SK-N-MC (cell line): ENCODE measurements around the gene HOXD9.

Experiments
- EZH2 ChIP-seq: fragments of 200-600 bp; sonication (generic); IDR thresholded peaks from one replicate; pipeline ENCODE4 v1.6.1; 2017; ENCODE audit warnings: antibody characterized with exemption
- POLR2AphosphoS5 ChIP-seq: IDR thresholded peaks from 2 replicates; pipeline ENCODE4 v1.6.1; 2012; ENCODE audit warnings: mild to moderate bottlenecking, low read depth, low read length, borderline replicate concordance

DNA sequence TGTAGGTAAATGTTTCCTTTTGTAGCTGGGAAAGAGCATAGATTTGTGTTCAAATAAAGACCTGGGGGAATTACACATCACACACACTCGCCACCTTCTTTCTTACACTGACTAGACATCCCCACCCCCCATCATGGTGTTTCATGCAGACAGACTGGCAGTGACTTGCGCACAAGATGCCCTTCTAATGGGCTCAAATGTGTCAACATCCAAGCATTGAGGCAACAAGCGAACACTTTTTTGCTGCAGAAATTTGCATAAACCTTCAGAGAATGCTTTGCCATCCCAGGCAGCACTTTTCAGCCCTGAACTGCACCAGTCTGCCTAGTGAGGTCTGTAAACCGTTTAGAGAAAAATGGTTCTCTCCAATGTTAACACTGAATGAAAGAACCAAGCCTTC lies 11.5 kb downstream of the HOXD9 start:
- TF ChIP-seq EZH2 (no peak), POLR2AphosphoS5 (no peak)
